Neural cell (in vitro differentiated cells): ENCODE data around the gene RGS3.

Experiments used
- CTCF ChIP-seq: fragments of 450-650 bp; IDR thresholded peaks from 2 replicates; pipeline ENCODE4 v1.5.1; 2014; ENCODE audit warnings: antibody characterized with exemption, mild to moderate bottlenecking, moderate library complexity; ENCODE audit not compliant: poor library complexity, severe bottlenecking
- EP300 ChIP-seq: fragments of 450-650 bp; conservative IDR thresholded peaks from 2 replicates; pipeline ENCODE4 v1.6.1; 2014; ENCODE audit warnings: antibody characterized with exemption, mild to moderate bottlenecking, moderate library complexity; ENCODE audit not compliant: poor library complexity, severe bottlenecking
- EZH2 ChIP-seq: fragments of 200-600, 300-800 bp; shearing (Covaris generic), sonication (generic); IDR thresholded peaks from 2 replicates; pipeline ENCODE4 v1.6.1; 2014; ENCODE audit warnings: antibody characterized with exemption, low read length, borderline replicate concordance, mild to moderate bottlenecking; ENCODE audit not compliant: insufficient read depth, poor library complexity, severe bottlenecking
- MXI1 ChIP-seq: fragments of 450-650 bp; conservative IDR thresholded peaks from 2 replicates; pipeline ENCODE4 v1.6.1; 2014; ENCODE audit warnings: antibody characterized with exemption, mild to moderate bottlenecking; ENCODE audit not compliant: poor library complexity, severe bottlenecking
- POLR2AphosphoS5 ChIP-seq: IDR thresholded peaks from 2 replicates; pipeline ENCODE4 v1.6.1; 2012
- RAD21 ChIP-seq: fragments of 450-650 bp; conservative IDR thresholded peaks from 2 replicates; pipeline ENCODE4 v1.6.1; 2014; ENCODE audit warnings: antibody characterized with exemption, mild to moderate bottlenecking, moderate library complexity
- REST ChIP-seq: IDR thresholded peaks from 2 replicates; pipeline ENCODE4 v1.6.1; 2012; ENCODE audit warnings: borderline replicate concordance

GRCh38 chr9:113583511-113584427, 120.2 kb downstream of the RGS3 start:
- no peak for TF ChIP-seq CTCF
- TF ChIP-seq REST = no peak
- no peak for TF ChIP-seq MXI1
- no peak for TF ChIP-seq POLR2AphosphoS5
- TF ChIP-seq RAD21 = no peak
- no peak for TF ChIP-seq EP300
- TF ChIP-seq EZH2 = no peak
